ENCODE results near the gene PKD1L1.

DNA sequence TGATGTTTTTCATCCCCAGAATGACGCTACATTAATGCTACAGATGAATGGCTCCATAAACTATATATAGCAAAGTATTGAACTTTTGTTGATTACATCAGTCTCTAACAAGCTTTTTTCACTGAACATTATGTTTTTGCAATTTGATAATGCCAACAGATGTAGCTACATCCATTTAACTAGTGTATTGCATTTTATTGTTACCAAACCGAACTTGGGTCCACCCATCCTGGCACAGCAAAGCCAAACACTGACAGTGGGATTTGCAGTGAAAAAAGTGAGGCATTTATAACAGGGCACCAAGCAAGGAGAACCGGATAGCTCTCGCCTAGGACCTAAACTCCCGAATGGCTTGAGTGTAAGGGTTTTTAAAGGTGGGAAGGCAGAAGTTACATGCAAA lies 183.5 kb downstream of the PKD1L1 start:
- TF ChIP-seq ZNF747 (tag by site-specific recombination; IDR thresholded peaks at IDR 0.05) (no peak), MZF1 (tag by site-specific recombination; IDR thresholded peaks at IDR 0.05; ENCODE audit: borderline replicate concordance) (no peak), ZNF292 (tag by site-specific recombination; IDR thresholded peaks at IDR 0.05; ENCODE audit: borderline replicate concordance, low read depth) (no peak), ZNF660 (tag by site-specific recombination; IDR thresholded peaks at IDR 0.05) (no peak), GLI2 (tag by site-specific recombination; IDR thresholded peaks at IDR 0.05; ENCODE audit: borderline replicate concordance, low read depth) (no peak), ZBTB8A (tag by site-specific recombination; IDR thresholded peaks at IDR 0.05) (no peak), TCF7L2 (IDR thresholded peaks at IDR 0.05; ENCODE audit: borderline replicate concordance, low read depth, low read length) (no peak)
- TF ChIP-seq, protein P1, sequence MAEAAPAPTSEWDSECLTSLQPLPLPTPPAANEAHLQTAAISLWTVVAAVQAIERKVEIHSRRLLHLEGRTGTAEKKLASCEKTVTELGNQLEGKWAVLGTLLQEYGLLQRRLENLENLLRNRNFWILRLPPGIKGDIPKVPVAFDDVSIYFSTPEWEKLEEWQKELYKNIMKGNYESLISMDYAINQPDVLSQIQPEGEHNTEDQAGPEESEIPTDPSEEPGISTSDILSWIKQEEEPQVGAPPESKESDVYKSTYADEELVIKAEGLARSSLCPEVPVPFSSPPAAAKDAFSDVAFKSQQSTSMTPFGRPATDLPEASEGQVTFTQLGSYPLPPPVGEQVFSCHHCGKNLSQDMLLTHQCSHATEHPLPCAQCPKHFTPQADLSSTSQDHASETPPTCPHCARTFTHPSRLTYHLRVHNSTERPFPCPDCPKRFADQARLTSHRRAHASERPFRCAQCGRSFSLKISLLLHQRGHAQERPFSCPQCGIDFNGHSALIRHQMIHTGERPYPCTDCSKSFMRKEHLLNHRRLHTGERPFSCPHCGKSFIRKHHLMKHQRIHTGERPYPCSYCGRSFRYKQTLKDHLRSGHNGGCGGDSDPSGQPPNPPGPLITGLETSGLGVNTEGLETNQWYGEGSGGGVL (tag by site-specific recombination; IDR thresholded peaks at IDR 0.05): no peak
- TF ChIP-seq, protein P2, sequence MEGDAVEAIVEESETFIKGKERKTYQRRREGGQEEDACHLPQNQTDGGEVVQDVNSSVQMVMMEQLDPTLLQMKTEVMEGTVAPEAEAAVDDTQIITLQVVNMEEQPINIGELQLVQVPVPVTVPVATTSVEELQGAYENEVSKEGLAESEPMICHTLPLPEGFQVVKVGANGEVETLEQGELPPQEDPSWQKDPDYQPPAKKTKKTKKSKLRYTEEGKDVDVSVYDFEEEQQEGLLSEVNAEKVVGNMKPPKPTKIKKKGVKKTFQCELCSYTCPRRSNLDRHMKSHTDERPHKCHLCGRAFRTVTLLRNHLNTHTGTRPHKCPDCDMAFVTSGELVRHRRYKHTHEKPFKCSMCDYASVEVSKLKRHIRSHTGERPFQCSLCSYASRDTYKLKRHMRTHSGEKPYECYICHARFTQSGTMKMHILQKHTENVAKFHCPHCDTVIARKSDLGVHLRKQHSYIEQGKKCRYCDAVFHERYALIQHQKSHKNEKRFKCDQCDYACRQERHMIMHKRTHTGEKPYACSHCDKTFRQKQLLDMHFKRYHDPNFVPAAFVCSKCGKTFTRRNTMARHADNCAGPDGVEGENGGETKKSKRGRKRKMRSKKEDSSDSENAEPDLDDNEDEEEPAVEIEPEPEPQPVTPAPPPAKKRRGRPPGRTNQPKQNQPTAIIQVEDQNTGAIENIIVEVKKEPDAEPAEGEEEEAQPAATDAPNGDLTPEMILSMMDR (tag by site-specific recombination; IDR thresholded peaks at IDR 0.05): no peak

Measured in HEK293 (cell line).